Fibroblast of skin of scalp (primary cell): ENCODE data around the gene SSNA1. TPM values are rescaled to one million over a fixed set of nuclear protein-coding genes. Genes with fewer than 3 reads are reported as not detected.

Source experiments
- DNase-seq: peaks from one replicate; pipeline ENCODE4 v3.0.0-alpha.2; 2013
- polyA plus RNA-seq, 2 experiments: library from polyadenylated mRNA; unstranded; fragments of 120-200 nt; gene quantifications; one replicate each; pipeline ENCODE4 v1.2.1, GENCODE V29; 2013; ENCODE audit not compliant: insufficient read length in 2 of 2

Gene SSNA1, protein sequence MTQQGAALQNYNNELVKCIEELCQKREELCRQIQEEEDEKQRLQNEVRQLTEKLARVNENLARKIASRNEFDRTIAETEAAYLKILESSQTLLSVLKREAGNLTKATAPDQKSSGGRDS
- 69.8 TPM for polyA plus RNA-seq (2013, experiment 1 of 2; ENCODE audit: insufficient read length)
- polyA plus RNA-seq (2013, experiment 2 of 2; ENCODE audit: insufficient read length): 61.3 TPM

DNA sequence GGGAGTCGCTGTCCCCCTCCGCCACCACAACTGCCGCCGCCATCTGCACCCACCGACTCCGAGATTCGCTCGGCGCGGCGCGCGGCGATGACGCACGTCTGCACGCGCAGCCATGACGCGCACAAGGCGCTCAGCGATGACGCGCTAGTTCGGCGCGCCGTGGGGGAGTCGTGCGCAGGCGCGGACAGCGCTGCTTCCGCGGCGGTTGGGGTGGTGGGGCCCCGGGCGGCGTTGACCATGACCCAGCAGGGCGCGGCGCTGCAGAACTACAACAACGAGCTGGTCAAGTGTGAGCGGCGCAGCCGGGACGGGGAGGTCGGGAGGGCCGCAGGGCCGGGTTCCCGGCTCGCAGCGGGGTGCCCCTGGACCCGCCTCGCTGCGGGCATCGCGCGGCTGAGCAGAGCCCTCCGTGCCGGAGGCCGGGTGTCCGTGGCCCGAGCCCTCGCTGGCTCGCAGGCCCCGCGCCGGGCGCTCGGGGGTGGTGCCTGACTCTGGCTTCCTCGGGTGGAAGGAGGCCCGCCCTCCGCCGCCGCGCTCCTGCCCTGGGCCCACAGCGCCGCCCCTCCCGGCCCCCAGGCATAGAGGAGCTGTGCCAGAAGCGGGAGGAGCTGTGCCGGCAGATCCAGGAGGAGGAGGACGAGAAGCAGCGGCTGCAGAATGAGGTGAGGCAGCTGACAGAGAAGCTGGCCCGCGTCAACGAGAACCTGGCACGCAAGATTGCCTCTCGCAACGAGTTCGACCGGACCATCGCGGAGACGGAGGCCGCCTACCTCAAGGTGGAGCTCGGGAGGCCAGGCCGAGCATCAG is at the start of gene SSNA1, which contains the start of gene ANAPC2:
TSS of gene SSNA1 (plus strand) at position 187 of the 807 bp plus-strand sequence. CDS start at position 238, 51 bp downstream.
TSS of gene ANAPC2 (minus strand) at position 71 of the 807 bp plus-strand sequence. CDS start at position 43, 28 bp downstream.
- DNase-seq: peak; percentile 93

DNA sequence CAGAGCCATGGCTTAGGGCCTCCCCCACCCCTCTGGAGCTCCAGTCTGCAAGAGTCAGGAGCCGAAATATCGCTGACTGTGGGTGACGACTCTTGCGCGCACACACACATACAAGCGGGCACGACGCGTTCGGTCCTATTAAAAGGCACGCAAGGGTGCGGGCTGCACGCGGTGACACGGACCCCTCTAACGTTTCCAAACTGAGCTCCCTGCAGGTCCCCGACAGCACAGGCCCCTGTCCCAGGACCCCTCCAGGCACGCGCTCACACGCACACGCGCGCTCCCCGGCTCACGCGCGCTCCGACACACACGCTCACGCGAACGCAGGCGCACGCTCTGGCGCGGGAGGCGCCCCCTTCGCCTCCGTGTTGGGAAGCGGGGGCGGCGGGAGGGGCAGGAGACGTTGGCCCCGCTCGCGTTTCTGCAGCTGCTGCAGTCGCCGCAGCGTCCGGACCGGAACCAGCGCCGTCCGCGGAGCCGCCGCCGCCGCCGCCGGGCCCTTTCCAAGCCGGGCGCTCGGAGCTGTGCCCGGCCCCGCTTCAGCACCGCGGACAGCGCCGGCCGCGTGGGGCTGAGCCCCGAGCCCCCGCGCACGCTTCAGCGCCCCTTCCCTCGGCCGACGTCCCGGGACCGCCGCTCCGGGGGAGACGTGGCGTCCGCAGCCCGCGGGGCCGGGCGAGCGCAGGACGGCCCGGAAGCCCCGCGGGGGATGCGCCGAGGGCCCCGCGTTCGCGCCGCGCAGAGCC is 49.6 kb upstream of the SSNA1 start, which contains the start of gene GRIN1:
TSS of gene GRIN1 (plus strand) at position 433 of the 746 bp plus-strand sequence. CDS start 333 bp downstream, outside the sequence.
- peak; percentile 41 for DNase-seq

DNA sequence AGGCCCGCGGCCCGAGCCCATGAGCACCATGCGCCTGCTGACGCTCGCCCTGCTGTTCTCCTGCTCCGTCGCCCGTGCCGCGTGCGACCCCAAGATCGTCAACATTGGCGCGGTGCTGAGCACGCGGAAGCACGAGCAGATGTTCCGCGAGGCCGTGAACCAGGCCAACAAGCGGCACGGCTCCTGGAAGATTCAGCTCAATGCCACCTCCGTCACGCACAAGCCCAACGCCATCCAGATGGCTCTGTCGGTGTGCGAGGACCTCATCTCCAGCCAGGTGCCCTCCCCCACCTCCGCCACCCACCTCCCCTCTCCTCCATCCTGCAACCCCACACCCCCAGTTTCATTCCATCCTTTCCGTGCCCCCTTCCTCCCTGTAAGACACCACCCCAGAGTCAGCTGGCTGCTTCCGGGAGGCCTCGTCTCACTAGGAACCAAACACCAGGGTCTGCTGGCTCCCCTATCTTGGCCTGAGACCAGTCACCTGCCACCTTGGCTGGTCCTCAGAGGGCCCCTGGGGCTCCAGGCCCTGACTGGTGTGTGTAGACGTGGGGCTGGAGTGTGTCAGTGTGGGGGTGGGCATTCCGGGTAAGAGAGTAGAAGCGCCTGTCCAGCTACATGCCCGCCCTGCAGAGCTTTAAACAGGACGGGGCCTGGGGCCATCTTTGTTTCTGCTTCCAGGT is 48.9 kb upstream of the SSNA1 start:
- no peak for DNase-seq

DNA sequence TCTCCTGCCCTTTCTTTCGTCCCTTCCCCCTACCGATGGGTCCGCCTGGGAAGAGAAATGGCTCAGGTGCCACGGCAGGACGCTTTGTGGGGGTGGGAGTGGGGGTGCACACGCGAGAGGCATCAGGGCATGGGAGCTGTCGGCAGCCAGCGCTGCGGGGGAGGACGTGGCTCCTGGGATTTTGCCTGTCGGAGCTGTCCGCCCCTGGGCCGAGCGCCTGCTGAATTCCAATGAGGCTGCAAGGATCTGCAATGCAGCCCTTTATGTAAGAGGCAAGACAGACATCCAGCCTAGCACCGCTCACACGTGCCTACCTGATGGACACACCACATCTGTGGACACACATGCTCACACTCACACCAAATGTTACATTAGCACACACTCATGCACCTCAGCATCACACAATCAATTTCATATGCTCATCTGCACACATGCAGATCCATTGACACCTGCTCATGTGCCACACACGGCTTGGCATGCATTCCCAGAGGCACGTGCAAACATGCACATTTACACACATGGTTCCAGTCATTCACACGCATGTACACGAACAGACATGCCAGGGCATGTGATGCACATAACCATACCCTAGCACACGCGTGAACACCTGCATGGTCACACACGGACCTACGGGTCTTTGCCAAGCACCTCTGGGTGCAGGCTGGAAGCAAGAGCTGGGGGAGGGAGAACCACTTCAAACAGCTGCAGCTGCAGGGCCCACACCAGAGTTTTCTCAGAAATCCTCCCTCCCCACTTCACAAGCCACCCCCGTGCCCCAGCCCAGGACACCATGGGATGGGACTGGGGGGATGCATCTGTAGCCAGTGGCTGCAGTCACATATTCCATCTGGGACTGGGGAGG is 48.1 kb upstream of the SSNA1 start:
- DNase-seq: no peak

DNA sequence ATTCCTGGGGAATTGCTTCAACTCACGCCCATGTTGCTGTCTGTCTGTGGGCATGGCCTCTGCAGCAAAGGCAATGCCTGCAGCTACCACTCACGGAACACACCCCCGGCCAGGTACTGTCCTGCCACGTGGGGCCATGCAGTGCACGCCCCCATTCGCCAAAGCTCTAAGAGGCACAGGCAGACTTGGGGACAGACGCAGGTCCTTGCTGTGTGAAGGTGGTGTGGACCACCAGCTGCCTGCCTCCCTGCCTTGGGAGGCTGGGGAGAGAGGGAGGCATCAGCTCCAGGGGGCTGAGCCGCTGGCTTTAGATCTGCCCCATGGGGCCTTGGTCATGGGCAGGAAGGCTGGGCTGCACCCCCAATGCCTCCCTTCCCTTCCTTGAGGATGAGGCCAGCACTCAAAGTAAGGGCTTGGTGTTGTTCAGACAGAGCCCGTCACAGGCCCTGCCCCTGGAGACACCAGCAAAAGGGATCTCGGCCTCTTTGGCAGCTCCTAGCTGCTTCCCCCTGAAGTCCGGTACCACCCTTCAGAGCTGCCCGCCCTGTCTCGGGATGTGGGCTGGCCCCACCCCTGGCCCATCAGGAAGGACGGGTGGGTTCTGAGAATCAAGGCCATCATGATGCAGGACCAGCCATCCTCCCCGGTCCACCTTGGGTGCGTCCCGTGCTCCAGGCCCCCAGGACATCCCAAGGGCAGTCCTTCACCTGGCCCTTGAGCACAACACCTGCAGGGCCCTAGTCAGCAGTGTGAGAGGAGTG is 47.2 kb upstream of the SSNA1 start:
- DNase-seq: no peak

DNA sequence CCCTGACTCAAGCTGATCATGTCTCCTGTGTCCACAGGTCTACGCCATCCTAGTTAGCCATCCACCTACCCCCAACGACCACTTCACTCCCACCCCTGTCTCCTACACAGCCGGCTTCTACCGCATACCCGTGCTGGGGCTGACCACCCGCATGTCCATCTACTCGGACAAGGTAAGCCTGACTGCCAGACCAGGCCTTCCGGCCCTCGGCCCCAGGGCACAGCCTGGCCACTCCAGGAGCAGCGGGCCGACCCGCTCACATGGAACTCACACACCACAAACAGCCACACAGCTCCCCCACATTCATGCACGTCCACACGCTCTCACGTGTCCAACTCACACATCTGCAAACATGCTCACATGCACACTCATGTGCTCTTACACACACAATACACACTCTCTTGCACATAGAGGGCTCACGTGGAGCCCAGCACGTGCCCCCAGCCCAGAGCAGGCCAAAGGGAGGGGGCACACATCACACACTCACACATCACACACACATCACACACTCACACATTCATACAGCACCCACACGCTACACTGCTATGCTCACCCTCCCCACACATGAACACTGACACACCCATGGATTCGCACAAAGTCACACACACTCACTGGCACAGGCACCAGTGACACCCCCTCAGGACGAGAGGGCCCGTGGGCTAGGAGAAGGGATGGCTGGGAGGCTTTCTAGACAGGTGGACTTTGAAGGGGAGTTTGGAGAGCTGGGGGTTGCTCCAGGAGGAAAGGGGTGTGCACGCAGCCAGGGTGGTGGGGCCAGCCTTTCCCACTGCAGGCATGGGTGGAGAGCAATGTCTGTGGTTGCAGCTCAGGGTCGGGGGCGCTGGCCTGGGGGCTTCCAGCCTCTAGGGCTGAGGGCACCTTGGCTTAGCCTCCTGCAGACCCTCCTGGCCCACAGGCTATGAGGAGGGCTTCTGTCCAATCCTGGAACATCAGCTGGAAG is 46.2 kb upstream of the SSNA1 start:
- no peak for DNase-seq

DNA sequence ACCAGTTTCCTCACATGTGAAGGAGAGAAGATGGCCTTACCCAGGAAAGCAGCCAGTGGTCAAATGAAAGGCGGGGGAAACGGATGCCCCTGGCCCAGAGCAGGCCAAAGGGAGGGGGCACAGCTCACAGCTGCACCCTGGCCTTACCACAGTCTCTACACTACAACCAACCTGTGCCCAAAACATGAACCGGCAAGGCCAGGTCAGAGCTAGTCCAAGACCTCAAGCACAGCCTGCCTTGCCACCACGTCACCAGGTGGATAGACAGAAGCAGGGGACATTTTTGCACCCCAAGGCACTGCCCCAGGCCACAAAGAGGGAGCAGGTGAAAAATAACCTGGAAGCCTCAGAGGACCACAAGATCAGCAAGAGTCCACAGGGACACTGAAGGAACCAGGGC is 45.0 kb upstream of the SSNA1 start:
- no peak for DNase-seq

DNA sequence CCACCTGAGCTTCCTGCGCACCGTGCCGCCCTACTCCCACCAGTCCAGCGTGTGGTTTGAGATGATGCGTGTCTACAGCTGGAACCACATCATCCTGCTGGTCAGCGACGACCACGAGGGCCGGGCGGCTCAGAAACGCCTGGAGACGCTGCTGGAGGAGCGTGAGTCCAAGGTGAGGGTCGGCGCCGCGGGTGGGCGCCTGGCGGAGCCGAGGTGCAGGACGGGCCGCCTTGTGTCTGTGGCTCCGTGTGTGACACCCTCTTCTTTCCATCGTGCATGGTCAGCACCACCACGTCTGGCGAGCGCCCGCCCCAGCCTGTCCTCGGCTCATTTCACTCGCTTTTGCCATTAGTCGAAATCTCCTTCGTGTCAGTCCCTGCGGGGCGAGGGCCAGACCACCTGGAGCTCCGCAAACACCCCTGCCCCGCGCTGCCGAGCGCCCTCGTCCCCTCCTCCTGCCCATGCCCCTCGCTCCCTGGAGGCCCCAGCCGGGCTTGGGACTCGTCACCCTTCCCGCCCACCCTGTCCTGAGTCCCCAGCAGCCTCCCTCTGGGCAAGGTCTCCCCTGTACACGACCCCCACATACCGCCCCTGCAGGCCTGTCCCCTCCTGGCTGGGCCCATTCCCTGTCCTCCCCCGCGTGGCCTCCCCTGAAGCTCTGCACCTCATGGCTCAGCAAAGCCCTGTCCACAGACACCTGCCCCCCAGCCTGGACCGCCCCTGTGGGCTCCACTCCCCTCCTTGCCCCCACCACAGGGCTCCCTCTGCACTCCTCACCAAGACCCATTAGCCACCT is 42.5 kb upstream of the SSNA1 start:
- DNase-seq: no peak

DNA sequence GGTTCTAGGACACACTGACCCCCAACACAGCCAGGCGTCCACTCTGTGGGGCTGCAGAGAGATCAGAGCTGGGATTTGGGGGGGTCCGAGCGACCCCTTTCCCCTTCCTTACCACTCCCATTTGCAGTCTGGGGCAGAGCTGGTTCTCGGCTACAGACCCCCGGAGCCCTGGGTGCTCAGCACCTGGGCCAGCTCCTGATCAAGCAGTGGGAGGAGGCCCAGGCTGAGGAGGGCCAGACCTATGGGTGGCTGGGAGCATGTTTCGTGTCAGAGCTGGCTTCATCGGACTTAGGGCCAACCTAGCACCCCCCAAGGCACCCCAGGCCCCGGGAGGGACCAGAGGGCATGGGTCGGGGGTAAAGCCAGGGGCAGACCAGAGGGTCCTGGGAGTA is 42.0 kb upstream of the SSNA1 start:
- no peak for DNase-seq

DNA sequence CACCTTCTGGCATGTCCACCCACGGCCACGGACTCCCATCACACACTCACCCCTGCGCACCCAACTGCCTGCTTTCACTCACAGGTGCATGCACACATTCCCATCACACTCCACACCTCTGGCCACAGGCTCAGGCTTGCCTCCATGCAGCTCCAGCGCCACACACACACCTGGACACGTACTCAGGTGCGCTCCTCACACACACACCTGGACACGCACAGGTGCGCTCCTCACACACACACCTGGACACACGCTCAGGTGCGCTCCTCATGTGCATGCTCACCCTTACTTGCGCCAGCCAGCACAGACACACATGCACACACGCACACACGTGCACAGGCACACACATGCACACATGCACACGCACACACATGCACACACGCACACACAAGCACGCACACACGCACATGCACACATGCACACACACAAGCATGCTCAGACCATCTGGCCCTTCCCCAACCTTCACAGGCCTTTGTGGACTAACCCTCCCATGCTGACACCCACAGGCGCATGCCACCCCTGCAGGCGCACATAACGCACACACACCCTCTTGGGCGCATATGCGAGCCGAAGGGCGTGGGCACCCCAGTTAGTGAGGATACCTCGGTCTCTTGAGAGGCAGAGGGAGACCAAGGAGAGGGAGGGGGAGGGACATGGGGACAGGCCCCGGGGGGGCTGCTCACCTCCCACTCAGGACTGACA is 41.2 kb upstream of the SSNA1 start:
- no peak for DNase-seq

DNA sequence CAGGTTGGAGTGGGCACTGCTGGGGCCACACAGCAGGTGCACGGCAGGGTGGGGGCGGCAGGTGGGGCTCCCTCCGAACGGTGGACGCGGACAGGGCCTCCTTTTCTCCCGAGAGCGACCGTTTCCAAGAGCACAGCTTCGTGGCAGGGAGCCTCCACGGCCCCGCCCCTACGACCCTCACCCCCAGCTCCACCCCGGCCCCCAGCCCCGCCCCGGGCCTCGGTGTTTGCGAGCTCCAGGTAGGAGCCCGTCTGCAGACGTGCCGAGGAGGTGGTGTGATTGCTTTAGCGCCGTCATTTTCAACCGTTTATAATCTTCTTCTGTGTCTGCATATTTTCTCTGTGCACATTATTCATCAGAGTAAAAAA is 40.7 kb upstream of the SSNA1 start:
- no peak for DNase-seq

DNA sequence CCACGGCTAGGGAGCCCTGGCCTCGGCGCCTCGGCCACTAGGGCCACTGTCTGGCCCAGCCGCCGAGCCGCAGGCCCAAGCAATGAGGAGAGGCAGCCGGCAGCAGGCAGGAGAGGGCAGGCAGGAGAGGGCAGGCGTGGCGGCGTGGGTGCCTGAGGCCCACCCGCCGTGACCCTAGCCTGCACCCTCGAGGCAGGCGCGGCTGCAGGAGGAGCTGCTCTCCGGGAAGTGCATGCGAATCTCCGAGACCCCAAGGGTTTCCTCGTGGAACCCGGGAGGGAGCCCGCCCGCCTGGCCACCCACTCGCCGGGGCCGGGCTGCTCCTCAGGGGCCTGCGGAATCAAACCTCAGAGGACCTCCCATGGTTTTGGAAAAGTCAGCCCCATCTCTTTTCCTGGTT is 40.2 kb upstream of the SSNA1 start:
- no peak for DNase-seq

DNA sequence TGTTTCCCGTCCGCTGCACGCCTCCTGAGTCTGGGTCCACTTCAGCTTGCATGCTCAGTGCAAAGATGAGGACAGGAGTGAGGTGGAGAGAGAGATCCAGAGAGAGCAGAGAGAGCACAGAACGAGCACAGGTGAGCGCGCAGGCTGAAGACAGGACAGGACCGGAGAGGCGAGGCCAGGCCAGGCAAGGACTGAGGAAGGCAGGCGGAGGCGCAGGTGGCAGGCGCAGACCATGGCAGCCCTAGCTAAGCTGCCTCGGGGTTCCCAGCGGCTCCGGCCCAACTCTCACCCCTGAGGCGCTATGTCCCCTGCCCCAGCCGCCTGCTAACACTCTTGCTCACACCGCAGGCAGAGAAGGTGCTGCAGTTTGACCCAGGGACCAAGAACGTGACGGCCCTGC is 39.8 kb upstream of the SSNA1 start:
- DNase-seq: no peak

DNA sequence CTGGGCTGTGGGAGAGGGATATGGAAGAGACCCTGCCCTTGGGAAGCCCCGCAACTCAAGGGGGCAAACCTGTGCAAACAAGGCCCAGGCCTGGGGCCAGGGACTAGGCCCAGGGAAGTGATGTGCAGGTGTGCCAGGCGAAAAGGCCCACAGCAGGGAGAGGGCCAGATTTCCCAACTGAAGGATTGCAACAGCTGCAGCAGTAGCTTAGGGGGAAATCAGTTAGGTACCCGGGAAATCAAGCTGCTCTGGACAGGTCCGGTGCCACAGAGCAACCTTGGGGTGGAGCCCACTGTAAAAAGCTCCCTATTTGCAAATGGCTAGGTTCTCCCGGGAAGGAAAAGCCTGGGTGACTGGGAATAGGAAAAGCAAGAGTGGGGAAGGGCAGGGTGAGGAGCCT is 39.1 kb upstream of the SSNA1 start:
- DNase-seq: no peak

DNA sequence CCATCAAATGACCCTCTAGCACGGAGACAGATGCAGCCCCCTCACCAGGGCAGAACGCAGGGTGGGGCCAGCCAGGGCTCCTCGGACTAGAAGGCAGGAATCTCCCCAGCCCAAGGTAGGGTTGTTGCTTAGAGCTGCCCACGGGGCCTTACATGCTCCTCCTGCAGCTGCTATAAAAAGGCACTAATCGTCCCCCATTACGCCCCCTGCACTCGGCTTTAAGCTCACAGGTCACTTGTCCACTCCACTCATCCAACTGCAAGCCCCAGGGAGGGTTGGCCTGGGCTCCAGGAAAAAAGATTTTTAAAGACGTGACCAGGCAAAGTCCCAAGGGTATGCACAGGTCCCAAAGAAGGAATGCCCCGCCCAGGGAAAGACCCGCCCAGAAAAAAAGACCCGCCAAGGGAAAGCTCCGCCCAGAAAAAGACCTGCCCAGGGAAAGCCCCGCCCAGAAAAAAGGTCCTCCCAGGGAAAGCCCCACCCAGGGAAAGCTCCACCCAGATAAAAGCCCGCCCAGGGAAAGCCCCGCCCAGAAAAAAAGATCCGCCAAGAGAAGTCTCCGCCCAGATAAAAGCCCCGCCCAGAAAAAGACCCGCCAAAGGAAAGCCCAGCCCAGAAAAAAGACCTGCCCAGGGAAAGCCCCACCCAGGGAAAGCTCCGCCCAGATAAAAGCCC is 38.4 kb upstream of the SSNA1 start:
- no peak for DNase-seq

DNA sequence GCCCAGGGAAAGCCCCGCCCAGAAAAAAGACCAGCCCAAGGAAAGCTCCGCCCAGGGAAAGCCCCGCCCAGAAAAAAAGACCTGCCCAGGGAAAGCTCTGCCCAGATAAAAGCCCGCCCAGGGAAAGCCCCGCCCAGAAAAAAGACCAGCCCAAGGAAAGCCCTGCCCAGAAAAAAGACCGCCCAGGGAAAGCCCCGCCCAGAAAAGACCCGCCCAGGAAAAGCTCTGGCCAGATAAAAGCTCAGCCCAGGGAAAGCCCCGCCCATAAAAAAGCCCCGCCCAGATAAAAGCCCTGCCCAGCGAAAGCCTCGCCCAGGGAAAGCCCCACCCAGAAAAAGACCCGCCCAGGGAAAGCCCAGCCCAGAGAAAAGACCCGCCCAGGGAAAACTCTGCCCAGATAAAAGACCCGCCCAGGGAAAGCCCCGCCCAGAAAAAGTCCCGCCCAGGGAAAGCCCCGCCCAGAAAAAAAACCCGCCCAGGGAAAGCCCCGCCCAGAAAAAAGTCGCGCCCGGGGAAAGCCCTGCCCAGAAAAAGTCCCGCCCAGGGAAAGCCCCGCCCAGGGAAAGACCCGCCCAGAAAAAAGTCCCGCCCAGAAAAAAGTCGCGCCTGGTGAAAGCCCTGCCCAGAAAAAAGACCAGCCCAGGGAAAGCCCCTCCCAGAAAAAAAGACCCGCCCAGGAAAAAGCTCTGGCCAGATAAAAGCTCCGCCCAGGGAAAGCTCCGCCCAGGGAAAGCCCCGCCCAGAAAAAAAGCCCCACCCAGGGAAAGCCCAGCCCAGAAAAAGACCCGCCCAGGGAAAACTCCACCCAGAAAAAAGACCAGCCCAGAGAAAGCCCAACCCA is 37.6 kb upstream of the SSNA1 start:
- DNase-seq: peak; percentile 46
